Fibroblast of skin of abdomen (primary cell): ENCODE measurements around the gene INSIG1.

ENCODE experiments used
- DNase-seq: peaks from one replicate; pipeline ENCODE4 v3.0.0-alpha.2; 2013

INSIG1 gene

DNA sequence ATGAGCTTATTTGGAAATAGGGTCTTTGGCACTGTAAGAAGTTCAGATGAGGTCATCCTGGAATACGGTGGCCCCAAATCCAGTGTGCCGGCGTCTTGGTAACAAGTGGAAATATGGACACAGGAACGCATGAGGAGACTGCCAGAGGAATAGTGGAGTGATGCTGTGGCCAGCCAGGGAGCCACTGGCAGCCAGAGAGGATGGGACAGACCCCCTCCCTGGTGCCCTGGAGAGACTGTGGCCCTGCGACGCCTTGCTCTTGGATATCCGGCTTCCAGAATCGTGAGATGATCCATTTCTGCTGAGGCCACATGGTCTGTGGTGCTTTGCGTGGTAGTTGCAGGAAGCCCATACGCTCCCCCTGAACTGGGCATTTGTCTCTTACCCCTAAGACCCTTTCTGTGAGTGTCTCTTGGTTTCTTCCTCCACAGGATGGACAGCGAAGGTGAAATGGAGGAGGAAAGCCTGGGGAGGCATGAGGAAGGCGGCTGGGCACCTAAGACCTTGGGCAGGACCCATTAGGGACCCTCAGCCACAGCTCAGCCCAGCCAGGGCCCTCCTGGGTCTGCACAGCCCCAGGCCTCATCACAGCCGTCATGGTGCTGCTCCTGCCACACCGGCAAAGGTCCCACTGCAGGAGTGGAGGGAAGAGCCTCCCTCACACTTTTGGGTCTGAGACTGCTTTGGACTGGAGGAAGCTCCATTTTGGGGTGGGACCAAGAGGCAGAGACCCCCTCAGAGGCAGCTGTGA, 53.6 kb downstream of the INSIG1 start:
- no peak for DNase-seq

- no peak for DNase-seq
Observed at GRCh38 chr7:155352076-155352752, 54.5 kb downstream of the INSIG1 start.

DNA sequence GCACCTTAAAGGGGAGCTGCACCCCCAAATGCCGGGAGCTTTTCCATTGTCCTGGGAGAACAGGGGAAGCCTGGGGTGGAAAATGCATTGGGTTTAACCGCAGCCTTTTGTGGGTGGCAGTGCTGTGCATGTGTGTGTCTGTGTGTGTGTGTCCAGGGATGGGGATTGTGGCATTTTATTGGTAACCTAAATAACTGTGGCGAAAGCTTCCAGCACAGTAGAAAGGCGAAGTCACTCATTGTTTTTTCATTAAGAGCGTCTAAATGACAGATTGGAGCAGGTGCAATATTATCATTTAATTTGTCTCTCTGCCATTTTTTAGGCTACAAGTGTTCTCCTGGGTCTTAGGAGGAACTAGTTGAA, 55.1 kb downstream of the INSIG1 start:
- DNase-seq: no peak

GRCh38 chr7:155353256-155353897, 55.7 kb downstream of the INSIG1 start:
- DNase-seq: no peak

- no peak for DNase-seq
Observed at GRCh38 chr7:155354371-155355048, 56.8 kb downstream of the INSIG1 start.

DNA sequence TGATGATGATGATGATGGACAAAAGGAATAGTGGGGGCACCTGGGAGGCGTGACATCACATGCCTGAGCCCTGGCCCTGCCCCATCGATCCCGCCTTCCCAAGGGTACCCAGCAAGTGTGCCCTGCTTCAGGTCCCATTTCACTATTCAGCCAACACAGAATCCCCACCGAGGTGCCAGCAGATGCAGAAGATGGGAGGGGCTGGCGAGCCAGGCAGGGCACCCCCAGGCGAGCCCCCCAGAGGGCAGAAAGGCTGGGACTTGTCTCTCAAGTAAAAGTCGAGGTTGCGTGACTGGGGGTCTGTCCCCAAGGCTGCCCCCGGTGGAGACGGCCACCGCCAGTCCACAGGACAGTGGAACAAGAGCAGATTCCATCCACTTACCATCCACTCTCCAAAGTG, 57.5 kb downstream of the INSIG1 start:
- DNase-seq: no peak

DNA sequence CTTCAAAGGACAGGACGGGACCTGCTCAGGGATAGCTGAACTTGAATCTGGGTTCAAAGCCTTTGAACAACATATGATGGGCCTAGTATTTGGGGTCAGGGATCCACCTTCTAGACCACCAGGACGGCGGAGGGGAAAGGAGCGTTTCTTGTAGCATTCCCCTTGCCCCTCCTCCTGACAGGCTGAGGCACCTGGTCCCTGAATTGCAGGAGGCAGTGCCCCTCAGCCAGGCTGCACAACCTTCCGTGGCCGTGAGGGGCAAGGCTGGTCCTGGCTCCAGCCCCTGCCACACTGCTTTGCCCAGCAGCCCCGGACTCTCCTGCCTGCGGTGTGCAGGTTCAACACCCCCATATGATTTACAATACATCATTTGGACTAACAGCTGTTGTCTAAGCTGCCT, 58.1 kb downstream of the INSIG1 start:
- no peak for DNase-seq

DNA sequence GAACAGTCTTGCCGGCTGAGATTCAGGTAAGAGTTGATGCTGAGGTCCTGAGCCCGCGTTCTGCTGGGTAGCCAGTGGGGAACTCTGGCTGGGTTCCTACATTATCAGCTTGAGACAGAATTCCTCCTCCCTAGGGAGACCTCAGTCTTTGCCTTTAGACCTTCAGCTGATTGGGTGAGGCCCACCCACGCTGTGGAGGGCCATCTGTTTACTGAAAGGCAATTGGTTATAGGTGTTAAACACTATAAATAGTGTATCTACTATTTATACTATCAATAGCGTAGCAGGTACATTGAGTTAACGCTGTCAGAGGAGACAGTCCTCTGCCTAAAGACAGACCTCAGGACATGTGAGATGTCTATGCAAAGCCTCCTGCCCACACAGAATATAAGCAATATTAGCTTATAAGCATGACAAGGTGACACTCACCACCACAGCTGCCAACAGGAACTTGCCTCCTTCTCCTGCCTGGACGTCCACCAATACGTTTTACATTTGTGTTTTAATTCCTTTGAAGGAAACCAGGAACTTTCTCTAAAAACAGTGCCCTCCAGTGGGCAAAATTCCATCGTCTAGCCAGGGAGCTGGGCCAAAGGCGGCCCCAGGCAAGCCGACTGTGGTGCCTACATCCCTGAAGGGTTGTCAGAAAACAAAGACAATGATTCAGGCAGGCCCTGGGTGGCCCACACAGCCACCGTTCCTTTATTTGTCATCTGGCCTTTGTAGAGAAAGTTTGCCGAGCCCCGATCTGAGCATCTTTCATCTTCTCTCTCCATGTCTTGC, 58.8 kb downstream of the INSIG1 start:
- DNase-seq: peak; percentile 16

GRCh38 chr7:155357573-155358041, 59.9 kb downstream of the INSIG1 start:
- DNase-seq: no peak

DNA sequence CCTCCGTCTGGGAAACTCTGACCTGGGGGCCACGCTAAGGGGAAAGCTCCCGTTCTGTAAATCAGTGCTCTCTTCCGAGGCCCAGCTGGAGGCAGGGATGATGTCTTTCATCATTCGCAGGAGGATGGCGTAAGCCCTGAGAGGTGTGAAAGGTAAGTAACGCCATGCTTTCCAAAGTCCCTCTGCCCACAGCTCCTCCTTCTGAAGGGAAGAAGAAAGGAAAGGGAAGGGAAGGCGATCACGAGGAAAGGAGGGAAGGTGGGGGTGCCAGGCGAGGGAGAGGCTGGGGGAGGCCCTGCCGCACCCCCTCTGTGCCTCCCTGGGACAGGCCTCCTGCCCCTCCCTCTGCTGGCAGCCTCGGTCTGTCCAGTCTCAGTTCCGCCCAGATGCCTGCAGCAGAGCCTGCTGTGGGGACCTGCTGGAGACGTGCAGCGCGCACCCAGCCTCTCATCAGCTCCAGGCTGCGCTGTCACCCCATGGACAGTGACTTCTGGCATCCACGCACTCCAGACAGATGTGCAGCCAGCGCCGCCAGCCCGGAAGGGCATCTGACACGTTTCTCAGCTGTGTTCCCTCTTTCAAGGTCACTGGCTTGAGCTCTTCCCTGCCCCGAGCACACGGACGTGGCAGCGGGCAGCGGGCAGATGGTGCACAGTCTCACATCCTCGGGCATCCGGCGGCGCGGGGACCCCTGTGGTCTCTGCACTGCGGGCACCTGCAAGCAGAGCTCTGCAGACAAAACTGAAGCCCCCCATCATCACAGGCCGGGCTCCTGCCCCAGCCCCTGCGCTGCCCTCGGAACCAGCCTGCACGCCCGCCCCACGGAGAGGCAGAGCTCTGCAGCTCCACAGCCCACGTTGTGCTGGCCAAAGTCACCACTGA, 60.6 kb downstream of the INSIG1 start:
- no peak for DNase-seq

GRCh38 chr7:155358948-155359712, 61.5 kb downstream of the INSIG1 start:
- DNase-seq: no peak
